ENCODE results near the gene BRINP2.

Gene BRINP2

GRCh38 chr1:177227978-177228692 lies 57.4 kb downstream of the BRINP2 start:
- DNase-seq, result no peak

DNA sequence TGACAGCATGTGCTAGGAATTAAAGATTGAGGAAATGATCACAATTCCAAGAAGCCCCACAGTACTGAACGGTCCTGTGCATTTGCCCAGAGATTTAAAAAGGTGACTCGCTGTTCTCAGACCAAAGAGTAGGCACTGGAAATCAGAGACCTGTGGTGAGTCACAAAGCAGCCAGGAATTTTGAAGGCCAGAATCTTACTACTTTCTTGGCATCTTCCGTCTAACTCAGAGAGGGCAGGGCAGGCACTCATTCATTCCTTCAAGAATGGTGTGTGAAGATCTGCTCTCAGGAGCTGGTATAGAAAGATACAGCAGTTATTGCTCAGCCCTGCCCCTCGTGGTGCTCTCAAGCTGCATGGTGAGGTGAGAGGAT lies 57.9 kb downstream of the BRINP2 start:
- DNase-seq, result no peak

DNA sequence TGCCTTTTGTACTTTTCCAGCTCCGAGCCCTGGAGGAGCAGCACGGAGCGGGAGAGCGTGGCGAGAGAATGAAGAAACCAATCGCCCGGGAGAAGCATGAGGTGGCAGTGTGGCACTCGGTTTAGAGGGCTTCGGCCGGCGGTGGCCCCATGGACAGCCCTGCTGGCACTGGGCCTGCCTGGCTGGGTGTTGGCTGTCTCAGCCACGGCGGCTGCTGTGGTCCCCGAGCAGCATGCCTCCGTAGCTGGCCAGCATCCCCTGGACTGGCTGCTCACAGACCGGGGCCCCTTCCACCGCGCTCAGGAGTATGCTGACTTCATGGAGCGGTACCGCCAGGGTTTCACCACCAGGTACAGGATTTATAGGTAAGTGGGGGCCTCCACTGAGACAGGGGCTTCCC lies 59.0 kb downstream of the BRINP2 start:
- DNase-seq, result no peak

GRCh38 chr1:177230228-177231016 lies 59.7 kb downstream of the BRINP2 start:
- DNase-seq, result no peak

- DNase-seq, result no peak
Observed at GRCh38 chr1:177235350-177235749, 64.6 kb downstream of the BRINP2 start.

DNA sequence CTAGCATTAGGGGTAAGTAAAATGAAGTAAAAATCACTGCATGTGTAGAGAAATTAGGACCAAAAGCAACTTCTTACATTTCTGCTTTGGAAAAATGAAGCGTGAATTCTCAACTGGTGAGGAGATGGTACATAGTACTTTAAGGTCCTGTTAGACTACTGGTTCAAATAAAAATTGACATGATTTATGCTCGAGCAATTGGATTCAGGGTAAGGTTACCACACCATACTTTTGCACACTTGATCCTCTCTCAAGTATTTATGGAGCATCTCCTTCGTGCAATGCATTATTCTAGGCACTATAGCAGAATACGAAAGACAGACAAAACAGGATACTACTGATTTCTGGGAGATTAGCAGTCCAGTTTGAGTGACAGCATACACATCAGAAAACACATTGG lies 66.2 kb downstream of the BRINP2 start:
- DNase-seq, result no peak

- no peak for DNase-seq
Observed at GRCh38 chr1:177238967-177239366, 68.2 kb downstream of the BRINP2 start.

GRCh38 chr1:177239792-177240191 lies 69.0 kb downstream of the BRINP2 start:
- no peak for DNase-seq

DNA sequence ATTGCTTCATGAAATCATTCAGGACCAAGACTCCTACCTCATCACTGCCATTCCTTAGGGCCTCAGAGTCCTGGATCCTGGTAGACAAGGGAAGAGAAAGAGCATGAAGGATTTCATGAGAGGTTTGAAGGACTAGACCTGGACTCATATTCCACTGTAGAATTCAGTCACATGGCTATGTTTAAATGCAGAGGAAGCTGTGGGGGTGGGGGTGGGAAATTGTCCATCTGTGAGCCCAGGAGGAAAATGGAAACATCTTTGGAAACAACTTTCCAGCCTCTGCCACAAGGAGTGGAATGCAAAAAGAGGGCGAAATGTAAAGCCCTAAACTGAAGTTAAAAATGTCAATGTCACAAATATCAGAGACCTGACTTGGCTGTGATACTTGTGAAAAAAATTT lies 73.0 kb downstream of the BRINP2 start:
- no peak for DNase-seq

DNA sequence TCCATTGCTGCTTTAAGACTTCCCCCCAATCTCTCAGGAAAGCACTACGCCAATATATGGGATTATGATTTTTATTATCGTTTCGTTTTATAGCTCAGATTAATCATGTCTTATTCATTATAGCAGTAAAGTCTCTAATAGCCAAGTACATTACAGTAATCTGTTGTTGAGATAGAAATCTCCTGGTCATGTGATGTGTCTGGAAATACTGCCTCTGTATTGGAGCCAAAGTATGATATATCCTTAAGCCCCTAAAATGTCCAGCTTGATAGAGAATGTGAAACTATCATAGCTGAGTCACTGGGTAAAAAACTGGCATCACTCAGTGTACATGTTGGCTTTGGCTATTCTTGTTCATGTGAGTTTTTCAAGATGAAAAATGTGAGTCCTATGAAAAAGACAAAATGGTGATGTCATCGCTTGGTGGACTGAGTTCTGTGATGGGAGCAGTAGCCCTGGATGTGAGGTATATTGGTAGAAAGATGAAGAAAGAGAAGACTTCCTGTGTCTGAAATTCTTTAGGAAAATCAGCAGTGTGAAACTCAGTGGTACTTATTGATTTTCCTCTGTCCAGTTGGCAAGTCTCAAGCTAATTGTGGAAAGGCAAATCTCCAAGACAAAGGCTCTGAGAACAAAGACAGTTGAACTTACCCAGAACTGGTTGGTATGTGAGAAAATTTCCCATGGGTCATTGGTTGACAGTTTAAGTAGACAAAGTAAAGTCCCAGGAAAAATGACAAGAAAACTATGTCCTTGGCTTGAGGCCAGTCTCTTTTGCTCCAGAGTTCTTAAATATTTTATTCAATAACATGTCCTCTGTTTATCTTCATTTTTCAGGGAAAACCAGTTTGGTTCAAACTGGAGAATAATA lies 76.2 kb downstream of the BRINP2 start:
- no peak for DNase-seq

DNA sequence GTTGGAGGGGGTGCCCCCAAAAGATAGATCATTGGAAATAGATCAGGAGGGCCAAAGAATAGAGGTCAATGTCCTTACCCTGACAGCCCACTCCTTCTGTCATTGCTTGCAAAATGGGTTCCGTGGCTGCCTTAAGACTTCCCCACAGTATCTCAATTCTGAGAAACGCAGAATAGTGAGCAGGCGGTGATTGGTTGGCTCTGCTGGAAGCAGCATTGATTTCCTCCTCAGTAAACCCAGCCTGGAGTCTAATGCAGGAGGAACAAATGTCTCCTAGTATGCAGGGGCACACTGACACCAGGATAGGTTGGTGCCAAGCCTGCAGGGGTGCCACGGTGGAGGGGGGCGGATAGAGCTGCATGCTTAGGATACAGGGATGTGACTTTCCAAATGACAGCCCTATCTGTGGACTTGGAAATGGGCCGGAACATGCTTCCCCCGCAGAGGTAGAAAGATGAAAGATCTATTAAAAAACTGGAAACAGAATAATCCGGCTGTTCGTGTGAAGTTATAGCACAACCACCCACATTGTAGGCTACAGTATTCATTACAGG lies 76.9 kb downstream of the BRINP2 start:
- no peak for DNase-seq

- no peak for DNase-seq
Observed at GRCh38 chr1:177248258-177248657, 77.5 kb downstream of the BRINP2 start.

- DNase-seq, result no peak
Observed at GRCh38 chr1:177249231-177249630, 78.5 kb downstream of the BRINP2 start.

DNA sequence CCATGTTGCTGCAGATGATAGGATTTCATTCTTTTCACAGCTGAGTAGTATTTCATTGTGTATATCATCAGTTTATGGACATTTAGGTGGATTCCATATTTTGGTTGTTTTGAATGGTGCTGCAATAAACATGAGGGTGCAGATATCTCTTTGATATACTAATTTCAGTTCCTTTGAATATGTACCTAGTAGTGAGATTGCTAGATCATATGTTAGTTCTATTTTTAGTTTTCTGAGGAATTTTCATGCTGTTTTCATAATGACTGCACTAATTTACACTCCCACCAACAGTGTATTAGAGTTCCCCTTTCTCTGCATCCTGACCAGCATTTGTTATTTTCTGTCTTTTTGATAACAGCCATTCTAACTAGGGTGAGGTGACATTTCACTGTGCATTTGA lies 82.1 kb downstream of the BRINP2 start:
- DNase-seq, result no peak

DNA sequence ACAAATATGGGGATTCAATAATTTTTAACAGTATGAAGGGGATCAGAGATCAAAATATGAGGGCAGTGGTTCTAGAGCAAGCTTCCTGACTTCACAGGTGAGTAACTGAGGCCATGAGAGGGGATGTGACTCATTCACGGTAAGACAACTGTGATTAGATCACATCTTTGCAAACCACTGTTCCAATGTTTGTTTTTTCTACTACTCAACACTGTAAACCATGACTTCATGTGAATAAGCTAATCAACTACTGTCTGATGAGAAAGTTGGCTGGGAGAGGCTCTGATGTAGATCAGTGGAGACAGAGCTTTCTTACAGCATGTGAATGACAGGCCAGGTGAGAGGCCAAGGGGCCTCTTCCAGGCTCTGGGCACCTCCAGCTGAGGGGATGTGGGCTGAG lies 84.7 kb downstream of the BRINP2 start:
- no peak for DNase-seq

DNA sequence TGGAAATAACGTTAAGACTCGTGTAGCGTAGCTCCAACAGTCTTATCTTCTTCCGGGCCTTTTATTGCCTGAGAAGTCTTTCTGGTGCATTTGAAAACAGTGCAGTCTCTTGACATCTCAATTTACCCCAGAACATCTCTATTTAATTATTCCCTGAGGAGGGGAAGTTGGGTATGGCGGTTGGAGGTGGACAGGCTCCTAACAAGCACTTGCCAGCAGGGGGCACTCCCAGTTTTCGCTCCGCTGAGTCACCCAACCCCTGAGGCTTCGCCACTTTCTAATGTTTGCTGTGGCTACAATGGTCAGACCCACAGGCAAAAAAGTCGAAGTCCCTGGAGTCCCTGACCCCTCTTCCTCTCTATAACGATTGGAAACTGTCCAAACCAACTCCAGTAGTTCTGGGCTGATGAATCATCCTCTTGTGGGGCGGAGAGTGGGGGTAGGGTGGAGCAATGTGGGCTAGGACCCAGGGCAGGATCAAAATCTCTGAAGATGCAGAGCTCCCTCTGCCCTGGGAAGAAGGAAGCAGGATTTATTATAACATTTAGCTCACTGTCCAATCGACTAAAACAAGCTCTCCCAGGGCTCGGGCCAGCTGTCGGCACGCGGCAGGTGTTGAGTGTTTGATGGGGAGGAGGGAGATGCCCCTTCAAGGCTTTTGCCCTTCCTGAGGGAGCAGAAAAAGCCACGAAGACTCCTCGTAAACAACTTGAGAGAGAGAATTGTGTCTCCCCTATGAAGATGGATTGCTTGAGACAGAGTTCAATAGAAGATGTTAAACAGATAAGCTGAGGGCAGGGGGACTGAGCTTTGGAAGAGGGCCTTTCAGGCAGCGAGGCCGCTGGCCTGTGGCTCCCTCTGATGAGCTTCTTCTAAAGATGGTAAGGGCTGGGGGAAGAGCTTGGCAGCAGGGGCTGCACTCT lies 85.7 kb downstream of the BRINP2 start:
- DNase-seq, result no peak

- no peak for DNase-seq
Observed at GRCh38 chr1:177257128-177257527, 86.4 kb downstream of the BRINP2 start.

- no peak for DNase-seq
Observed at GRCh38 chr1:177257576-177257975, 86.8 kb downstream of the BRINP2 start.

GRCh38 chr1:177270863-177271262 lies 100.1 kb downstream of the BRINP2 start:
- no peak for DNase-seq

DNA sequence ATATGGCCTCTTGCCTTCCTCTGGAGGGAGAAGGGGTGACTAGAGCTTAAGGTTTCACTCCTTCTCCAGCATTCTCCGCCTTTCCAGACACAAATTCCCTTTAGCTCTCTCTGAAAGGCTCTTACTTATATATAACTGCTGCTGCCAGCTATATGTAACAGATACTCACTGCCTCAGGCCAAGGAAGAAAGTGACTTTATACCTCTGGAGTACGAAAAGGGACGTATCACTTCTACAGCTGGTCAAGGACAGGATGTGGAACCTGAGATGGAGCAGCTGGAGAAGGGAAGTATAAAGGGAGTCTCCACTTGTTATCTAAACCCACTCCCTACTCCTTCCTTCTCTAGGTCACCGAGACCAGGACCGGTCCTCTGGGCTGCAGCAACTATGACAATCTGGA lies 102.4 kb downstream of the BRINP2 start:
- DNase-seq, result no peak

GRCh38 chr1:177274687-177275211 lies 104.0 kb downstream of the BRINP2 start:
- no peak for DNase-seq

- no peak for DNase-seq
Observed at GRCh38 chr1:177275736-177276135, 105.0 kb downstream of the BRINP2 start.

All from CD4-positive, alpha-beta T cell treated with Interleukin-21 for 1 hour (primary cell).